Uterus (tissue), 2 donors: ENCODE measurements around the gene EIF2S1.

Experiments
- POLR2A ChIP-seq, 2 donors: fragments of 450-650 bp; IDR thresholded peaks; one replicate each; pipeline ENCODE4 v1.6.1; 2016; ENCODE audit warnings: antibody characterized with exemption in 2 of 2, mild to moderate bottlenecking in 1 of 2, moderate library complexity in 1 of 2
- TF ChIP-seq, protein P1 (sequence below), 4 experiments: fragments of 200-600 bp in 2 of 4; fragments of 450-650 bp in 2 of 4; sonication (generic) in 2 of 4; IDR thresholded peaks; one replicate each; pipeline ENCODE4 v1.5.1; 2016 to 2019; ENCODE audit warnings: antibody characterized with exemption in 4 of 4, mild to moderate bottlenecking in 2 of 4, moderate library complexity in 1 of 4

DNA sequence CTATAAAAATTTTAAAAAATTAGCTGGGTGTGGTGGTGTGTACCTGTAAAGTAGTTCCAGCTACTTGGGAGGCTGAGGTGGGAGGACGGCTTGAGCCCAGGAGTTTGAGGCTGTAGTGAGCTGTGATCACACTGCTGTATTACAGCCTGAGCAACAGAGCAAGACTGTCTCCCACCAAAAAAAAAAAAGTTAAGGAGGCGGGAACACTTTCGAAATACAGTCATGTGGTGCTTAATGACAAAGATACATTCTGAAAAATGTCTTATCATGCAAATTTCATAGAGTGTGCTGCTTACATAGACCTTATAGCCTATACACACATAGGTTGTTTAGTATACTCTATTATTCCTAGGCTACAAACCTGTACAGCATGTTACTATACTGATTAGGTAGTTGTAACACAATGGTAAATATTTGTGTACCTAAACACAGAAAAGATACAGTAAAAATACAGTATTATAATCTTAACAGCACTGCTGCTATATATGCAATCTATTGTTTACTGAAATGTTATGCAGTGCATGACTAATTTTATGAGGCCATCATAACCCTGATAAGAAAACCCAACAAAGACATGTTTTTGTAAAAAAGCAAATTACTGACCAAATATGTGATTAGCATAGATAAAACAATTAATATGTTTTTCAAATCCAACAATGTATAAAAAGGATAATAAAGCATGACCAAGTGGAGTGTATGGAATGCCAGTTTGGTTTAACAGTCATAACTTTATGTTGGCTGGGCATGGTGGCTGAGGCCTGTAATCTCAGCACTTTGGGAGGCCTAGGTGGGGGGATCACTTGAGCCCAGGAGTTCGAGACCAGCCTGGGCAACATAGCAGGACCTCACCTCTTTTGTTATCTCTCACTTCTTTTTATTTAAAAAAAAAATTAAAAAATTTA, 11.4 kb downstream of the EIF2S1 start:
- no peak for TF ChIP-seq POLR2A (IDR thresholded peaks at IDR 0.05)
- TF ChIP-seq, protein P1, sequence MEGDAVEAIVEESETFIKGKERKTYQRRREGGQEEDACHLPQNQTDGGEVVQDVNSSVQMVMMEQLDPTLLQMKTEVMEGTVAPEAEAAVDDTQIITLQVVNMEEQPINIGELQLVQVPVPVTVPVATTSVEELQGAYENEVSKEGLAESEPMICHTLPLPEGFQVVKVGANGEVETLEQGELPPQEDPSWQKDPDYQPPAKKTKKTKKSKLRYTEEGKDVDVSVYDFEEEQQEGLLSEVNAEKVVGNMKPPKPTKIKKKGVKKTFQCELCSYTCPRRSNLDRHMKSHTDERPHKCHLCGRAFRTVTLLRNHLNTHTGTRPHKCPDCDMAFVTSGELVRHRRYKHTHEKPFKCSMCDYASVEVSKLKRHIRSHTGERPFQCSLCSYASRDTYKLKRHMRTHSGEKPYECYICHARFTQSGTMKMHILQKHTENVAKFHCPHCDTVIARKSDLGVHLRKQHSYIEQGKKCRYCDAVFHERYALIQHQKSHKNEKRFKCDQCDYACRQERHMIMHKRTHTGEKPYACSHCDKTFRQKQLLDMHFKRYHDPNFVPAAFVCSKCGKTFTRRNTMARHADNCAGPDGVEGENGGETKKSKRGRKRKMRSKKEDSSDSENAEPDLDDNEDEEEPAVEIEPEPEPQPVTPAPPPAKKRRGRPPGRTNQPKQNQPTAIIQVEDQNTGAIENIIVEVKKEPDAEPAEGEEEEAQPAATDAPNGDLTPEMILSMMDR (IDR thresholded peaks at IDR 0.05): no peak
